Body of pancreas (tissue), 4 donors: Measurements from ENCODE around the gene ABHD16B. TPM values are rescaled to one million over a fixed set of nuclear protein-coding genes. Genes with fewer than 3 reads are reported as not detected.

Experiments
- ATAC-seq: fragments of 150-250 bp; one replicate; pipeline ENCODE4 v1.9.1; 2016
- DNase-seq, 4 donors: peaks; one replicate each; pipeline ENCODE4 v3.0.0-alpha.2; 2019
- H3K27ac ChIP-seq, 4 donors: fragments of 200-600 bp; sonication (generic); 1 replicate in 3 of 4; 2 replicates in 1 of 4; pipeline versions ENCODE4 v1.5.1 to v1.6.1; 2016 to 2019; ENCODE audit warnings: mild to moderate bottlenecking in 1 of 4, mixed read lengths in 1 of 4, moderate library complexity in 1 of 4
- H3K27me3 ChIP-seq, 2 donors: fragments of 200-600 bp; sonication (generic); one replicate each; pipeline ENCODE4 v1.6.0; 2016; ENCODE audit warnings: mild to moderate bottlenecking in 1 of 2
- H3K36me3 ChIP-seq, 2 donors: fragments of 200-600 bp; sonication (generic); replicated peaks in 1 of 2; 2 replicates each; pipeline ENCODE4 v1.5.1; 2016; ENCODE audit warnings: low read depth in 2 of 2; ENCODE audit not compliant: insufficient read depth in 1 of 2
- H3K4me1 ChIP-seq: fragments of 200-600 bp; sonication (generic); one replicate; pipeline ENCODE4 v1.6.0; 2016
- H3K4me3 ChIP-seq, 2 donors: fragments of 200-600 bp; sonication (generic); 1 replicate in 1 of 2; 2 replicates in 1 of 2; pipeline ENCODE4 v1.5.1; 2016 to 2019
- H3K9me3 ChIP-seq, 3 donors: fragments of 200-600 bp; sonication (generic); 1 replicate in 2 of 3; 2 replicates in 1 of 3; pipeline ENCODE4 v1.5.1; 2016
- CTCF ChIP-seq, 7 experiments: fragments of 450-650 bp in 4 of 7; fragments of 200-600 bp in 3 of 7; sonication (generic) in 3 of 7; IDR thresholded peaks; one replicate each; pipeline ENCODE4 v1.5.1; 2016 to 2019; ENCODE audit warnings: antibody characterized with exemption in 7 of 7
- POLR2A ChIP-seq, 3 donors: fragments of 450-650 bp; IDR thresholded peaks; one replicate each; pipeline ENCODE4 v1.6.1; 2016; ENCODE audit warnings: antibody characterized with exemption in 3 of 3, mild to moderate bottlenecking in 2 of 3
- WGBS, 2 donors: methylation state at CpG; one replicate each; pipeline ENCODE4 v1.1.5; 2017; 5-methylcytosine and 5-hydroxymethylcytosine counted together
- intact Hi-C: fragments of 100-400 bp; cut with DNase I; formaldehyde crosslinking; loops from one replicate; pipeline ENCODE4 v1.15.1; 2023
- total RNA-seq, 2 donors: library from RNA; depleted of rRNA; stranded (reverse); fragments of >200 nt; gene quantifications; one replicate each; pipeline ENCODE4 v1.1.0, GENCODE V29; 2016

ABHD16B gene
- total RNA-seq, 2 donors from 2014 or later: not detected

GRCh38 chr20:63882257-63883200 is 21.2 kb downstream of the ABHD16B start:
- no peak for TF ChIP-seq CTCF (IDR thresholded peaks at IDR 0.05)
- TF ChIP-seq POLR2A (IDR thresholded peaks at IDR 0.05): no peak
- peaks cover 0 to 22% of the 10 kb centered on the region in 2 donors for H3K36me3 ChIP-seq
- no peaks in the 10 kb centered on the region for H3K4me1 ChIP-seq
- no peak overlapping the region for H3K4me3 ChIP-seq
- no peaks in the 10 kb centered on the region for H3K9me3 ChIP-seq
- H3K27me3 ChIP-seq: no peaks in the 10 kb centered on the region
- WGBS, 2 donors: 89 to 91% methylated on average over 20 to 27 of the region's 28 CpGs
- H3K27ac ChIP-seq: no peak overlapping the region
- intact Hi-C loops: no loop called here
- DNase-seq (no peak), ATAC-seq (no peak)

GRCh38 chr20:63883201-63883593 is 21.9 kb downstream of the ABHD16B start:
- H3K4me1 ChIP-seq: no peaks in the 10 kb centered on the region
- no peak for TF ChIP-seq POLR2A (IDR thresholded peaks at IDR 0.05)
- no peak for TF ChIP-seq CTCF (IDR thresholded peaks at IDR 0.05)
- intact Hi-C loops: no loop called here
- no peak overlapping the region for H3K4me3 ChIP-seq
- no peaks in the 10 kb centered on the region for H3K27me3 ChIP-seq
- H3K36me3 ChIP-seq: peaks cover 0 to 22% of the 10 kb centered on the region in 2 donors
- 85 to 100% methylated on average over 2 to 6 of the region's 6 CpGs for WGBS, 2 donors
- no peak for ATAC-seq
- DNase-seq: no peak
- no peak overlapping the region for H3K27ac ChIP-seq
- H3K9me3 ChIP-seq: no peaks in the 10 kb centered on the region

- WGBS, 2 donors: 66 to 76% methylated on average over 7 to 21 of the region's 21 CpGs
- H3K9me3 ChIP-seq: no peaks in the 10 kb centered on the region
Observed at GRCh38 chr20:63884506-63885263, 23.4 kb downstream of the ABHD16B start.

GRCh38 chr20:63885264-63886053 is 24.2 kb downstream of the ABHD16B start:
- Histone ChIP-seq H3K4me1 (no peaks in the 10 kb centered on the region), H3K36me3 (peaks cover 6 to 22% of the 10 kb centered on the region in 2 donors), H3K4me3 (no peak overlapping the region), H3K27me3 (no peaks in the 10 kb centered on the region), H3K27ac (no peak overlapping the region), H3K9me3 (no peaks in the 10 kb centered on the region)
- DNase-seq (no peak), ATAC-seq (no peak)
- WGBS, 2 donors: 87 to 89% methylated on average over 17 to 26 of the region's 27 CpGs
- intact Hi-C loops: no loop called here
- TF ChIP-seq POLR2A (IDR thresholded peaks at IDR 0.05) (no peak), CTCF (IDR thresholded peaks at IDR 0.05) (no peak)

More at GRCh38 chr20:63884506-63885263, 23.4 kb downstream of the ABHD16B start:
- Histone ChIP-seq H3K27me3 (no peaks in the 10 kb centered on the region), H3K4me3 (no peak overlapping the region), H3K36me3 (peaks cover 0 to 22% of the 10 kb centered on the region in 2 donors), H3K4me1 (no peaks in the 10 kb centered on the region), H3K27ac (no peak overlapping the region)
- no peak for DNase-seq
- intact Hi-C loops: no loop called here
- TF ChIP-seq CTCF (IDR thresholded peaks at IDR 0.05): no peak
- TF ChIP-seq POLR2A (IDR thresholded peaks at IDR 0.05): no peak
- ATAC-seq: no peak
